ENCODE measurements around the gene WRNIP1. TPM values are rescaled to one million over a fixed set of nuclear protein-coding genes. Genes with fewer than 3 reads are reported as not detected.

The WRNIP1 gene
- total RNA-seq, 1 experiment from 2014 or later = 38.1 TPM

DNA sequence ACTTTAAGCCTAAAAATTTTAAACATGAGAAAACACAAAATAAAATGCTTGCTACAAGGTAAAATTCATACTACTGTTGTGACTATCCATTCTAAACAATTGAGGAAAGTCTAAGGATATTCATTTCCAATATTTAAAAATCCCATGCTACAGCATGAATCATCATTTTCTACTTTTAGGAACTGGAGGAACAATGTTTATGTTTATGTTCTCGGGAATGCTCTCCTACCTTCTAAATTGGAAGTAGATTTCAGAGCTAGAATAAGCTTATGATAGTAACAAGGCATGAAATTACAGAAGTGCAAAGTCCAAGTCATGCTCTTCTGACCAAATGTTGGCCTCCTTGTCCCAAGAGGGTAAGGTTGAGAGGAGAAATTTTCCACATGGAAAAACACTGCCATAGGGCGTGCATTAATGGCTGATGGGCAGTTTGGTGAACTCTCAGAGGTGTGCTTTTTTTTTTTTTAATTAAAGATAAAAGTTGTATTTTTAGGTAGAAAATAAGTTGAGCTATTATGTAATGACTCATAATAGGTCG, 8.4 kb upstream of the WRNIP1 start:
- no peak overlapping the region for H2BK15ac ChIP-seq (ENCODE audit: low read depth, low read length)
- Mint-ChIP-seq H3K27ac (no peak overlapping the region), H3K4me1 (no peaks in the 10 kb centered on the region), H3K27me3 (ENCODE audit: low read depth) (peaks cover 3% of the 10 kb centered on the region; the same call in 1 of the 2 replicates), H3K36me3 (ENCODE audit: insufficient read depth in 1 of 3, low read depth in 3 of 3) (no peaks in the 10 kb centered on the region), H3K4me3 (no peak overlapping the region), H3K9me3 (peaks cover 8 to 12% of the 10 kb centered on the region in 2 experiments)
- DNase-seq = no peak
- no peaks in the 10 kb centered on the region; the same call in 1 of the 2 replicates for H3K79me2 ChIP-seq (ENCODE audit: insufficient read depth, low read length)
- no peaks in the 10 kb centered on the region for H3K4me1 ChIP-seq (ENCODE audit: insufficient read depth, low read length)
- H3K4ac ChIP-seq (ENCODE audit: low read depth, low read length) = no peak overlapping the region
- no peak overlapping the region for H3K23ac ChIP-seq (ENCODE audit: insufficient read length, low read depth, low read length)
- no peak overlapping the region for H3K4me2 ChIP-seq (ENCODE audit: insufficient read depth, insufficient read length, low read length)
- no peak overlapping the region for H4K91ac ChIP-seq (ENCODE audit: insufficient read length, low read depth, low read length)
- H2BK120ac ChIP-seq (ENCODE audit: low read depth, low read length, poor library complexity, severe bottlenecking) = no peak overlapping the region
- no peak overlapping the region for H2AK5ac ChIP-seq (ENCODE audit: insufficient read length, low read length)
- no peak overlapping the region for H3K9ac ChIP-seq (ENCODE audit: extremely low read depth, insufficient read length, low read length)
- H3K9me3 ChIP-seq (ENCODE audit: control insufficient read depth, low read depth, low read length) = no peaks in the 10 kb centered on the region
- H3K56ac ChIP-seq (ENCODE audit: insufficient read length, low read depth, low read length) = no peak overlapping the region
- no peak overlapping the region for H2BK20ac ChIP-seq (ENCODE audit: low read depth, low read length, poor library complexity, severe bottlenecking)
- H3T11ph ChIP-seq (ENCODE audit: low read length) = no peak overlapping the region
- H3K27me3 ChIP-seq (ENCODE audit: insufficient read depth, low read length) = no peaks in the 10 kb centered on the region
- H2BK5ac ChIP-seq (ENCODE audit: insufficient read length, low read length) = no peak overlapping the region
- no peak overlapping the region for H4K5ac ChIP-seq (ENCODE audit: insufficient read length, low read depth, low read length)
- H3K18ac ChIP-seq (ENCODE audit: insufficient read length, low read depth, low read length) = no peak overlapping the region
- WGBS (ENCODE audit: extremely low coverage, insufficient read length, low lambda C conversion rate) = 100% methylated on average over 1 of the region's 3 CpGs
- no peak overlapping the region for H4K8ac ChIP-seq (replicated peaks; ENCODE audit: insufficient read length, low read depth, low read length)
- H3K14ac ChIP-seq (ENCODE audit: insufficient read depth, low read length) = no peak overlapping the region
- H2BK12ac ChIP-seq (ENCODE audit: insufficient read length, low read depth, low read length) = no peak overlapping the region
- no peak overlapping the region for H2AFZ ChIP-seq (ENCODE audit: low read length)
- TF ChIP-seq, protein P1, sequence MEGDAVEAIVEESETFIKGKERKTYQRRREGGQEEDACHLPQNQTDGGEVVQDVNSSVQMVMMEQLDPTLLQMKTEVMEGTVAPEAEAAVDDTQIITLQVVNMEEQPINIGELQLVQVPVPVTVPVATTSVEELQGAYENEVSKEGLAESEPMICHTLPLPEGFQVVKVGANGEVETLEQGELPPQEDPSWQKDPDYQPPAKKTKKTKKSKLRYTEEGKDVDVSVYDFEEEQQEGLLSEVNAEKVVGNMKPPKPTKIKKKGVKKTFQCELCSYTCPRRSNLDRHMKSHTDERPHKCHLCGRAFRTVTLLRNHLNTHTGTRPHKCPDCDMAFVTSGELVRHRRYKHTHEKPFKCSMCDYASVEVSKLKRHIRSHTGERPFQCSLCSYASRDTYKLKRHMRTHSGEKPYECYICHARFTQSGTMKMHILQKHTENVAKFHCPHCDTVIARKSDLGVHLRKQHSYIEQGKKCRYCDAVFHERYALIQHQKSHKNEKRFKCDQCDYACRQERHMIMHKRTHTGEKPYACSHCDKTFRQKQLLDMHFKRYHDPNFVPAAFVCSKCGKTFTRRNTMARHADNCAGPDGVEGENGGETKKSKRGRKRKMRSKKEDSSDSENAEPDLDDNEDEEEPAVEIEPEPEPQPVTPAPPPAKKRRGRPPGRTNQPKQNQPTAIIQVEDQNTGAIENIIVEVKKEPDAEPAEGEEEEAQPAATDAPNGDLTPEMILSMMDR (conservative IDR thresholded peaks at IDR 0.05) = no peak
- no peaks in the 10 kb centered on the region for H3K23me2 ChIP-seq (ENCODE audit: insufficient read length, low read depth, low read length, poor library complexity, severe bottlenecking)
- H4K20me1 ChIP-seq (ENCODE audit: control insufficient read depth, insufficient read depth, insufficient read length) = no peaks in the 10 kb centered on the region
- H3K27ac ChIP-seq (ENCODE audit: insufficient read length, low read depth, low read length) = no peak overlapping the region
- H3K79me1 ChIP-seq (ENCODE audit: insufficient read depth, low read depth, low read length, poor library complexity, severe bottlenecking) = no peaks in the 10 kb centered on the region
